Skin epidermis (tissue), 12 donors: ENCODE results near the gene ARAP2.

Experiments used
- H3K27ac ChIP-seq, 21 experiments: fragments of 200-600 bp; sonication (generic) in 11 of 21; one replicate each; pipeline ENCODE4 v1.5.0; 2020; ENCODE audit warnings: mild to moderate bottlenecking in 3 of 21, inconsistent platforms in 2 of 21, moderate library complexity in 2 of 21
- H3K4me3 ChIP-seq, 7 experiments: fragments of 200-600 bp; sonication (generic) in 2 of 7; one replicate each; pipeline ENCODE4 v1.5.0; 2020; ENCODE audit warnings: inconsistent platforms in 2 of 7, mild to moderate bottlenecking in 2 of 7, moderate library complexity in 1 of 7

The ARAP2 gene

DNA sequence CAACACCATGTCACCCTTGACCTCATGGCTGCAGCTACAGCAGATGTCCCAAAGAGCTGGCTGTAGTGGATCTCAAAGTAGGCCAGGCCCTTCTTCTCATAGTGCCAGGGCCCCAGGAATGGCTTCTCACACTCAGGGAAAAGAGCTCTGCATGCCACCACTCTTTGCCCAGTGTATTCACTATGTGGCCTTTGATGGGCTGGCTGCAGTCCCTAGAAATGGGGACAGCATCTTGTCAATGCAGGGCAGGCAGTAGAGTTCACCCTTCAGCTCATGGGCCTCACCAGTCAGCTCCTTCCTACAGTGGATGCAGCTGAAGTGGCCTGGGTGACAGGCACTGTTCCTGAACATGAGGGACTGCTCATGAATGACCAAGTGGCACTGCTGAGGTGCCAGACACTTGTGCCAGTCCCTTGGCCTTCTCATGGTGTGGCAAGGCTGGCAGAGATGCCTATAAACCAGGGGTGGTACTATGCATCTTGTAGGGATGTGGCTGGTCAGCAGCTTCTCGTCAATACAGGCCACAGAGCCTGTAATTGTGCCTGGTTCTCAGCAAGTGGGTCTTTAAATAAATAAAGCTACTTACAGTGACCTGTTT is 178.9 kb downstream of the ARAP2 start:
- no peak overlapping the region for H3K27ac ChIP-seq
- H3K4me3 ChIP-seq, result no peak overlapping the region

DNA sequence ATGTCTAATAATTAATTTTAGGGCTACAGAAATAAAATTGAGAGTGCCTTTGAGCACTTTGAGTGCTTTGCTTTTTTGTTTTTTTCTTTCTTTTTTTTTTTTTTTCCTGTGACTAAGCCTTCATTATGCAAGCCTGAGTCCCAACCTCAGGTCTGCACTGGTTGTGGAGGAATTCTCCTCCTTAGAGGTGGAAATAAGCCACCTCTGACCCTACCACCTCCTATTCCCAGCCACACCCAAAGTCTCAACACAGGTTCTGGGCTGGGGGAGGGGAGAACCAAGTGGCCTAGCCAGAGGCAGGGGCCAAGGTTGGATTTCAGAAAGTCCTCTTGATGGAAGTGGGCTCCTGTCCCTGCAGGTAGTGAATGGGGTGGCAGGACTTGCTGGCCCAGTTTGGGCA is 180.2 kb downstream of the ARAP2 start:
- Histone ChIP-seq H3K4me3 (no peak overlapping the region), H3K27ac (no peak overlapping the region)

DNA sequence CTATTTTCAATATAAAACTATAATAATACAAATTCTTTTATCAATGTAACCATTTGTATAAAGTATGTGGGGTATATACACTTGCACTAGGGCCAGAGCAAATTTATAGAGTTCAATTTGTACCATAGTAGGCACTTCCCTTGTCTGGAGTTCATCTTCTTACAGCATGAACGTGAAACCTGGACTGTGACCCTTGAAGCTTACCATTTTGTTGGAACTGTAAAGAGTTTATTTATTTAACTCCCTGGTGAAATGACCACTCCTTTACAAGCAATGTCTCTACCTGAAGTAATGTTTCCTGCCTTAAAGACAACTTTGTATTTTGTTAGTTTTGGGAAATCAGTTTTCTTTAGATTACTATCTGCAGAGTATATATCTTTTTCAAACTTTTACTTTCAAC is 188.2 kb downstream of the ARAP2 start:
- no peak overlapping the region for H3K27ac ChIP-seq
- no peak overlapping the region for H3K4me3 ChIP-seq

DNA sequence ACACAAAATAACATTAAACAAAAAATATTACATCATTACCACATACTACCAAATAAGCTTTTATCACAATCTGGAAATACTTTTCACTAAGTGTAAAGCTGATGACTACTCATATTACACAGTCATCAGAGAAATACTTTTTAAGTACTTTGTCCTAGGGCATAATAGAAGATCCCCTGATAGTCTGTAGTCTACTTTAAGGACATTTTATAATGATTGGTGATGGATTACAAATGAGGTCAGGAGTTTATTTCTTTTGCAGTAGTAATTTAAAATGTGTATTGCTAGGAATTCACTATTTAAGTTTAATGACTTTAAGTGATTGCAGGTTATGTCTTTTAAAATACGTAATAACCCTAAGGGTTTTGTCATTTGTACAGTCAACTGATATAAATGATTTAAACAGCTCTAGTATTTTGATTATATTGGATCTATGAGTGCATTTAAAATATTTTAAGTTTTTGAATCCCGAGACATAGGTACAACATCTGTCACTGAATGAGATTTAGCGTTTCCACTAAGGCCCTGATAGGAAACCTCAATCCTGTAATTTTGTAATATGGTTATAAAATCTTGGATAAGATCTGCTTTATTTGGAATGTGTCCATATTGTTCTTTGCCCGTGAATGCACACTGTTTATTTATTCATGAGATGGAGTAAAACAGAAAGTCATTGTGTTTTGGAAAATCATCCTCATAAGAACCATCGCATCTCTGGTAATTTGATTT is 189.5 kb downstream of the ARAP2 start:
- no peak overlapping the region for H3K27ac ChIP-seq
- no peak overlapping the region for H3K4me3 ChIP-seq

DNA sequence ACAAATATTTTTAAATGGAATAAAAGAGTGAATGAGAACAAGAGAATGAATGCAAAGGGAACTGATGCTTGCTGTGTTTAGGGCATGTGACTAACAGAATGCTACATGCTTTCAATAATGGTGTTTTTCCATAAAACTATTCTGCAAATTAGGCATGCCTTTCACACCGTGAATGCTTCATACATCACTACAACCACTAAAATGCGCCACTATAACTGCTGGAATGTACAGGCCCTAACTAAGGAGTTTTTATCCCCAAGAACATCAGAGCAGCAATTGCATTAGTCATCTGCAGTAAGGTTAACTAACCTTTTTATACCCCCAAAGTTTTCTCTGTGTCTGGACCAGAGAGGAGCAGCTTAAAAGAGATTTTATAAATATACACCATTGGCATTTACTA is 190.4 kb downstream of the ARAP2 start:
- H3K4me3 ChIP-seq, result no peak overlapping the region
- H3K27ac ChIP-seq, result no peak overlapping the region

DNA sequence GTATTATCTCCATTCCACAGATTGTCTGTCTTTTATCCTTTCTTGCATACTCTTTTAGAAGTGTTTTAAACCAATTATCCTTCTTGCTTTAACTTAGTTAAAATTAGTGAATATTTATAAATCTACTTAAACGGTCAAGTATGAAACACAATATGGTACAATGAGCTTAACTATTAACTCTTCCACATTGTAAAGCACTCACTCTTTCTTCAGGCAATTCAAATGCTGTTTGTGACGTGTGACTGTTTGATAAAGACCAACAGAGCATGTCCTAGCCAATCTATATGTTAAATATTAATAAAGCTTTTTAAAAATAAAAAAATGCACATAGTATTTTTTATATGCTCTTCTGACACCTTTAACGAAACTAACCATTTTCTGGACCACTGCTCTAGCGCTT is 192.7 kb downstream of the ARAP2 start:
- Histone ChIP-seq H3K27ac (no peak overlapping the region), H3K4me3 (no peak overlapping the region)

DNA sequence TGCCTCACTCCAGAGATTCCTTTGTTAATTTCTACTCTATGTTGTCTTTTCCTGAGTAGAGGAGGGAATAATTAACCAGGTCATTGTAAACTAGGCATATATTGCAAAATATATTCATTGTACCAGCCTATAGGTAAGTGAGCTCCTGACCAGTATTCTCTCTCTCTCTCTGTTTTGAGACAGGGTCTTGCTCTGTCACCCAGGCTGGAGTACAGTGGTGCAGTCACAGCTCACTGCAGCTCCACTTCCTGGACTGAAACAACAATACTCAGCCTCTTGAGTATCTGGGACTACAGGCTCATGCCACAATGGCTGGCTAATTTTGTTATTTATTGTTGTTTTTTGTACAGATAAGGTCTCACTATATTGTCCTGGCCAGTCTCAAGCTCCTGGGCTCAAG is 198.3 kb downstream of the ARAP2 start:
- Histone ChIP-seq H3K27ac (no peak overlapping the region), H3K4me3 (no peak overlapping the region)

DNA sequence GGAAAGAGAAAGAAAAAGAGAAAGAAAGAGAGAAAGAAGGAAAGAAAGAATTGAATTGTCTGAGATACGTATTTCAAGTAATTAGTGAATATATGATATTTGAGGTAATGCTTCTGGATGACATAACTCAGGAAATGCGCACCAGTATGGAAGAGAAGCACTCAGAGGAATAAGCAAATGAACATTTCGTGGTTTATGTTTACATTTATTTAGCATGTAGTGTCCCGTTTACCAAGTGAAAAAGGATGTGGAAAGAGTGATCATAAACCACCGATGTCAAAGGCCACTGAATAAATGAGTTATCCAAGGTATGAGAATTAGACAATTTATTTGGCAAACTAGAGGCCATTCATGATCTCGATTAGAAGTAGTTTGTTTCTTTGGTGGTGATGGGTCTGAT is 200.4 kb downstream of the ARAP2 start:
- Histone ChIP-seq H3K4me3 (no peak overlapping the region), H3K27ac (no peak overlapping the region)

DNA sequence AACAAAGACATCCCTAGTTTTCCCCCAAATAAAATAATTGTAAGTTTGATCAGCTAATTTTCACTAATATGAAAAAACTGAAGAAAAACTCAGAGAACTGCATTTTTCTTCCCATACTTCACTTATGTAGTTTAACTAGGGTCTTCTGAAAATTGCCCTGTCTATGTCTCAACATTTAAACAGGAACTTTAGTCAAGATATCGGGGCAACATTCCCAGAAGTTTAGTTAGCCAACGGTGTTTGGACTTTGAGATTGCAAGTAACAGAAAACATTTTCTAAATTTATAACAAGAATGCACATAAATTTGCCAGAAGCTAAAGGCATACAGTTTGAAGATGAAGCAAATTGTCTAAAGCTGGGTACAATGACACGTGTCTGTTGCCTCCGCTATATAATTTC is 201.1 kb downstream of the ARAP2 start:
- Histone ChIP-seq H3K4me3 (no peak overlapping the region), H3K27ac (no peak overlapping the region)

DNA sequence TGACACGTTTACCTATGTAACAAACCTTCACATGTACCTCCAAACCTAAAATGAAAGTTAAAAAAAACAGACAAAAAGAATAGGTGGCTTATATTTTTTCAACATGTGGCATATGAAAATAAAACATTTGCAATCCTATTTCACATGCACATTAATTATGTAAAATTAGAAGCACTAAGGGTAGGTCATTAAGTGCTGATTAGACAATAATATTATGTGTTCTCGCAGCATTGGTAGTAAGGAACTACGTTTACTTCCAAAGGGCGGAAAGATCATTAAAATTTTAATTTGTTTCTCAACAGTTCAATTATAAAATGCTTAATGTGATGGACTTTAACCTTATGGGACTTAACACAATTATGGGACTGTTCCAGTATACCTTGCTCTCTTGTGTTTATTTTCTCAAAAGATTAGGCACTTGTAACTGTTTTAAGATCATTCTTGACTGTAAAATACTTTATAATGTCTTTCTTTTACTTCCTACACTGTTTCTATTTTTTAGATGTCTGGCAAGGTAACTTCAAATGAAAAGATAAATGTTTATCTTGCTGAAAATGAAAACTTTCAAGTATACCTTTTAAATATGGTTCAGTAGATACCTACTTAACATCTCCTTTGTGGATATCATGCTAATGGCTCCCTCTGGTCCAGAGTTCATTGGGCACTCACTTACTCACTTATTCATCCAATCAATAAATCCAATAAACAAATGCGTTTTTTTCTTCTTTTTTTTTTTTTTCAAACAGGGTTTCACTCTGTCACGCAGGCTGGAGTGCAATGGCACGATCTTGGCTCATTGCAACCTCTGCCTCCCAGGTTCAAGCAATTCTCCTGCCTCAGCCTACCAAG is 202.0 kb downstream of the ARAP2 start:
- Histone ChIP-seq H3K27ac (no peak overlapping the region), H3K4me3 (no peak overlapping the region)

DNA sequence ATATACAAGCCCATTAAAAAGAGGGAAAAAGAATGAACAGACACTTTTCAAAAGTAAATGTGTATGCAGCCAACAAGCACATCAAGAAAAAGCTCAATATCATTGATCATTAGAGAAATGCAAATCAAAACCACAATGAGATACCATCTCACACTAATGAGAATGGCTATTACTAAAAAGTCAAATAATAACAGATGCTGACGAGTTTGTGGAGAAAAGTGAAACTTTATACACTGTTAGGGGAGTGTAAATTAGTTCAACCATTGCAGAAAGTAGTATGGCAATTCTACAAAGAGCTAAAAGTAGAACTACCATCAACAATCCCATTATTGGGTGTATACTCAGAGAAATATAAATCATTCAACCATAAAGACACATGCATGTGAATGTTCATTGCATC is 203.0 kb downstream of the ARAP2 start:
- no peak overlapping the region for H3K4me3 ChIP-seq
- no peak overlapping the region for H3K27ac ChIP-seq

DNA sequence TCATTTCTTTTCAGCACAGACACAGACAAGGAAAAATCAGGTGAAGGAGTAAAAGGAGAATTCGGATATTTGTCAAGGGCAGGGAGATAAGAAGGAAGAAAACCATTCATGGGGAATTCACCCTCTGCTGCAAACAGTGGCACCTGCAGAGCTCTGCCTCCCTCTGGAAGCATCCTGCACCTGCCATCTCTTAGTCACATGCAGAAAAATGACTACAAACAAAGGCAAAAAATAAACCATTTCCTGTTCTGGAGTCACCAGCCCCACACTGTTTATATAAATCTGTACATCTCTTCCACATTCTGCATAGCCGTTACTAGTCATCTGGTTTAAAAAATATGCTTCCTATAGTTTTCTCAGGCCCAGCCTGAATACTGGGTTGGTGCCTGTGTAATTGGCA is 205.3 kb downstream of the ARAP2 start:
- Histone ChIP-seq H3K4me3 (no peak overlapping the region), H3K27ac (no peak overlapping the region)

DNA sequence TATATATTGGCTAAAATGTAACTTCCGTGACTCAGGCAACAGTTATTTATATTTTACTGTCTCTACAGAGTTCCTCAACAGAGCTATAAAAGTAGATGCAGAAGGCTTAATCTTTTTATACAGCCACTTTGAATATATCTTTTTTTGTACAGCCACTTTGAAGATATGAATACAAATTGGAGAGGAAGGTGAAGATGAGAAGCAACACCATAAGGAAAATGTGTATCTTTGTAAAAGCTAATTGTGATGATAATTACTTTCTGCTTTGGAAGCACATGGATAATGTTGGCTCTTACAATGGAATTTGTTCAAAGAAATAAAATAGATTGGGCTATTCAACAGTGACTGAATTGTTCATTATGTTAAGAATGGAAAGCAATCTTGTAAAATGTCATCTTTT is 205.8 kb downstream of the ARAP2 start:
- H3K27ac ChIP-seq, result no peak overlapping the region
- no peak overlapping the region for H3K4me3 ChIP-seq

DNA sequence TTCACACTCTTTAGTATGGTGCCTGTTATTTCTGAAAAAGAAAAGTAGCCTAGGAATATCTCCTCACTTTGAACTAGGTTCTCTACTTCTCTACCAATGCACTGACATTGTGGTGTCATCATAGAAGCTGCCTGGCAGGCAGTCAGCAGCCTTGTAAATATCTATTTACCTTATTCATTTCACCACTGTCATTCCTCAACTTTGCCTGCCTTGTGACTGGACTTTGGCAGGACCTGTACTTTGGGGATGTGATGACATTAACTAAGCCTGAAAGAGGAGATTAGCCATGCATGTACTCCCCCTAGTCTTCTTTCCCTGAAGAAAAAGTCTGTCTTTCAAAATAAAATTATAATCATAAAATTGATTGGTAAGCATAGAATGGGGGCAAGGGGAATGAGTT is 207.2 kb downstream of the ARAP2 start:
- Histone ChIP-seq H3K27ac (no peak overlapping the region), H3K4me3 (no peak overlapping the region)

DNA sequence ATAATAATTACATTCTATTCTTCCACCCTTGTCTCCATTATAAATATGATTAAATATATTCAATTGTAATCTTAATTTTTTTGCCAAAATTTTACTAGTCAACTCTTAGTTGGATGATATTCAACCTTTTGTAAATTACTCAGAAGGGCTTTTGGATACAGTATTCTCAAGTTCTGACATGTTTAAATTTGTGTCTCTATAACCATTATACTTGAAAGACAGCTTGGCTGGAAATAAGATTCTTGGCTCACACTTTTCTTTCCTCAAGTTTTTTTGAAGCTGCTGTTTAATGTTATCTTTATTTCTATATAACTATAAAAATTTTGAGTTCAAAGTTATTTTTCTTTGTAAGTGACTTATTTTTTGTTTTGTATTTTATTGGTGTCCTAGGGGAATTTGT is 214.4 kb downstream of the ARAP2 start:
- Histone ChIP-seq H3K4me3 (no peak overlapping the region), H3K27ac (no peak overlapping the region)

DNA sequence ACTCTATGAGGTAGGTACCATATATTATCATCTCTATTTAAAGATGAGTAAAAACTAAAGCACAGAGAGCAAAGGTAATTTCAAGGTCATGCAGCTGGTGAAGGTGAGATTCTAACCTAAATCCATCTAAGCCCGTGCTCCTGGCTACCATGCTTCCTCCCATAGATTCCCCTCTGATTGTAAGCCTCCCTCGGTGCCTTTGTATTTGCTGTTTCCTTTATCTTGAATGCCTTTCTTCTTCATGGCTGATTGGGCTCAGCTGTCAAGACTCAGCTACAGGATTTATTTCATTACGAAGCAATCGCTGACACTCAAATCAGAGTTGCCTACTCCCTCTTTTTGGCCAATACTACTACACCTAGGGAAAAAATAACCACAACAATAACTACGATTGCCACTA is 217.1 kb downstream of the ARAP2 start:
- no peak overlapping the region for H3K27ac ChIP-seq
- no peak overlapping the region for H3K4me3 ChIP-seq

DNA sequence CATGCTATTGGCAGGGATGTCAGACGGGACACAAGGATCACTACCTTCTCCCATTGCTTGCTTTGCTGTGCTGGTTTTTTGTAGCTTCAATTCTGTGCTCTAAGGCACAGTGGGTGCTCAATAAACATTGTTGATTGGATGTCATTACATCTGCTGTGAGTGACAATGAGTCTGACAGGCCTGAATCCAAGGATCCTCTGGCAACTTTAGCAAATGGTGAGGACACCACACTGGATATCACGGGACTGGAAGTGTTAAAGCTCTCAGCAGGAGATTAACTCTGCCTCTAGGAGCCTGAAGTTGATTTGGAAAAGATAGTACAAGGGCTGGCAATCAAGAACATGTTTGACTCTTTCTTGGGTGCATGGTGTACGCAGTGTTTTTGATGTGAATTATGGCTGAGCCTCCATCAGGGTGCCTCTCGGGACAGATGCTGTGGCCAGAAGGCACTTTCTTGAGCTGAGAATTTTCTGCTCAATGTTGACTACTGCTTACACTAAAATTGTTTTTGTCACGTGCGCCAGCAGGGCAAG is 217.9 kb downstream of the ARAP2 start:
- H3K27ac ChIP-seq, result no peak overlapping the region
- no peak overlapping the region for H3K4me3 ChIP-seq

DNA sequence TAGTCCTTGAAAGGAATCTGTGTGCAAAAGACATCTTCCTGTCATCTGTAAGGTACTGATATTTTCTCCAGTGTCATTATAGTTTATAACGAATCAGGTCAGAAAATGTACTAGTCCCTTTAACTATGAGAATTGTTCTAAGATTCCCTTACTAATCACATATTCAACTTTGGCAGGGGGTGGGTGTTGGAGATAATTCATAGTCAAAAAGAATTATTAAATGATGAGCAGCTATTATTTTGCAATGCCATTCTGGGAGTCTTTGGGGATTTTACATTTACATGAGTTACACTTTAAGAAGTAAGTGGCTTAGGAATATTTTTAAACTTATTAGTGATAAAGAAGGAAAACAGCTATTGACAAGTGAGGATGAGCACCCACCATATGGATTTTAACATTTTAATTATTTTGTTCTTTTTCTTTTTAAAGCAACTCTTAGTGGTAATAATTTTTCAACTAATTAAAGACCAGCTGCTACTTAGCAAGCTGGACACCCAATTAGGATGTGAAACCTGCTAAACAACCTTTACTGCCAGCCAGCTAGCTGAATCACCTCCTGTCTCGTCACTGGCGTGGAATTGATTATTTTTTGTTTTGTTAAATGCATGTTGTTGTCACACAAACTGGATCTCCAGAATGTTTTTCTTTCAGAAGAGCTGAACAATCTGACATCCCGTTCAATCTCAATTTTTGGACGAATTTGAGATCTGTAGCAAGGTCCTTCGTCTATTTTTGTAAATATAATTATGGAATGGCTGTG is 219.2 kb downstream of the ARAP2 start:
- no peak overlapping the region for H3K27ac ChIP-seq
- no peak overlapping the region for H3K4me3 ChIP-seq

DNA sequence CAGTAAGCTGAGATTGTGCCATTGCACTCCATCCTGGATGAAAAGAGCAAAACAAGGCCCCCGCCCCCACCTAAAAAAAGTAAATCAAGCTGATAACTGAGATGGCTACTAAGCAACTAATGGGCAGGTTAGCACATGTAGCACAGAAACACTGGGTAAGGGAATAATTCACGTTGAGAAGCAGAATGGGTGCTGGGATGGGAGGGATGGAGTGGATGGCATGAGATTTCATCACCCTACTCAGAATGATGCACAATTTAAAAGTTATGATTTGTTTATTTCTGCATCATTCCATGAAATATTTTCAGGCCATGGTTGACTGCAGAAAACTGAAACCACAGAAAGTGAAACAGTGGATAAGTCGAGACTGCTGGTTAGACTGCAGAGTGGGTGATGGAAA is 224.0 kb downstream of the ARAP2 start:
- Histone ChIP-seq H3K4me3 (no peak overlapping the region), H3K27ac (no peak overlapping the region)
